ENCODE results near the gene AHDC1.
"Not testable (repeated sequence)": the region's sequence is repeated elsewhere in the genome, so short reads cannot be mapped to it uniquely, and the experiment has no call there.

AHDC1 gene

GRCh38 chr1:27562534-27563340, 41.2 kb downstream of the AHDC1 start:
- DNase-seq, result no peak

GRCh38 chr1:27562021-27562420, 41.9 kb downstream of the AHDC1 start:
- no peak for DNase-seq

DNA sequence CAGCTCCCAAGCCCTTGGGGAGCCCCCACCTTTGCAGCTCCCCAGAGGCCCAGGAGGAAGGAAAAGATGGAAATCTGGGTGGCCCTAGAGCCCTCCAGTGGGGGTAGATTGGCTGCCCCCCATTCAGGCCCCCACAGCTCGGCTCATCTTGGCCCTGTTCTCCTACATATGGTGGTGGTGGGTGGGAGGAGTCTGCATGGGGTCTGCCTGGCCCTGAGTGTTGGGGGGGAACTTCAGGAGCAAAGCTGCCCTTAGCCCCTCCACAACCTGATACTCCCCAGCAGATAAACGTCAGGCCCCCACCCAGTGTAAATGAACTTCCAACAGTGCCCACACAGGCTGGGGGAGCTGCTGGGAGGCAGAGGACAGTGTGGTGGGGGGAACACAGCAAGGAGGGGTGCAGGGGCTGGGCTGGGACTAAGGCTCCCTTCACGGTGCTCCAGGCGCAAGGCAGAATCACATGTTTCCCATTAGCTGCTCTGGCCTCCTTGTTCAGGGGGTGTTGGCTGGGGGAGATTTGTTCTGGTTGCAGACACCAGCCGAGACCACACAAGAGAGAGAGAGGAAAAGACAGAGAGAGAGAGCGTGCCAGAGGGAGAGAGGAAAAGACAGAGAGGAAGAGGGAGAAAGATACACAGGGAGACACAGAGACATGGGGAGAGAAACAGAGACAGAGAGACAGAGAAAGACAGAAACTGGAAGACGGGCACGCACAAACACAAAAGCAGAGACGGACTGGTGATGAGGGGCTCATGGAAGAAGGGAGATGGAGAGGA, 42.6 kb downstream of the AHDC1 start:
- DNase-seq, result no peak

DNA sequence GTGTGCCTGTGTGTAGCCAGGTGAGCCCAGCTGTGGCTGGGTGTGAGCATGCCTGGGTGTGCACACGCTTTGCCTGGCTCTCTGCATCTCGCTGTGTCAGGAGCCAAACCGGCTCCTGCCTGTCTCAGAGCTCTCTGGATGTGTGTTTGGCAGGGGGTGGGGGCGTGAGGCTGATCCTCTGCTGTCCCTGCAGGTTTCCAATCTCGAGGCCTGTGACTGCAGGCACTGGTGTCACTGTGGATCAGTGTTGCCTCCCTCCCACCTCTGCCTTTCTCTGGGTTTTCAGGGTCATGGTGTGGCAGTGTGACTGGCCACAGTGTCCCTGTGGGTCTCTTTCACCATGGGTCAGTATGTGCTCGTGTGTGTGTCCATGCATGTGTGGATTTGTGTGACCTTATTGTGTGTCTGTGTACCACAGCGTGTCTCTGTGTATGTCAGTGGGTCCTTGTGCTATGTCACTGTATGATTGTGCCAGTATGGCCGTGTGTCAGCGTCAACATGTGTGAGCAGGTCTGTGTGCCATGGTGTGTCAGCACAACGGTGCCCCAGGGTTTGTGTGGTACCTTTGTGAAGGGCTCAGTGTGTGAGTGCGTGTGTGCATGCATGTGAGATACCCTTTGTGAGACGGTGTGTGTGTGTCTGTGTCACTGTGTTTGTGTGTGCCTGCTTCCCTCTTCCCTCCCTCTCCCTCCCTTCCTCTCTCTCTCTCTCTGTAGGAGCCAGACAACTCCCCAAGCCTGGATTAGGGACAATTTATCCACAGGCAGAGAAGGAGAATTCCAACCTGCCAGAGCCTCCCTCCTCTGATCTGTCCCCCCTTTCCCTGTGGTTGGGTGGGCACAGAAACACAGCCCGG, 43.4 kb downstream of the AHDC1 start:
- no peak for DNase-seq

DNA sequence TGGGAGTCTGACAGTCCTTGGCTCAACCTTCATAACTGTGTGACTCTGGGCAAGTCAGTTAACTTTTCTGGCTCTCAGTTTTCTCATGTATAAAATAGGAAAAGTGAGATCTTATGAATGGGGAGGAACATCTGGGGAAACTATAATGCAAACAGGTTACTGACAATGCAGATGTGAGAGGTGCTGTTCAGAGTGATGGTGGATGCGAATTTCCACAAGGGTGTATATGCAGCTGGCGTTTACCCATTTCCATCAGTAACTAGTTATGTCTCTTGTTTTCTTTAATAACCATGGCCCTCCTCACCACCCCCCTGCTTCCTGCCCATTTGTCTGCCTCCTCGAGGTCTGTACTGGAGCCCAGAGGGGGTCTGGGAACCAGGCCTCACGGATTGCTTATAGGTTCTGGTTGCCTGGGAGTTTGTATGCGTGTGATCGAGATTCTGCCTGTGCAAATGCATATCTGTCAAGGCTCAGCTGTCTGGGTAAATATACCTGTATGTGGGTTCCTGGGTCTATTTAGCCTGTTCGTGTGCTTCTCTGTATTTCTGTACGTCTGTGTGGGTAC, 44.4 kb downstream of the AHDC1 start:
- DNase-seq, result no peak

DNA sequence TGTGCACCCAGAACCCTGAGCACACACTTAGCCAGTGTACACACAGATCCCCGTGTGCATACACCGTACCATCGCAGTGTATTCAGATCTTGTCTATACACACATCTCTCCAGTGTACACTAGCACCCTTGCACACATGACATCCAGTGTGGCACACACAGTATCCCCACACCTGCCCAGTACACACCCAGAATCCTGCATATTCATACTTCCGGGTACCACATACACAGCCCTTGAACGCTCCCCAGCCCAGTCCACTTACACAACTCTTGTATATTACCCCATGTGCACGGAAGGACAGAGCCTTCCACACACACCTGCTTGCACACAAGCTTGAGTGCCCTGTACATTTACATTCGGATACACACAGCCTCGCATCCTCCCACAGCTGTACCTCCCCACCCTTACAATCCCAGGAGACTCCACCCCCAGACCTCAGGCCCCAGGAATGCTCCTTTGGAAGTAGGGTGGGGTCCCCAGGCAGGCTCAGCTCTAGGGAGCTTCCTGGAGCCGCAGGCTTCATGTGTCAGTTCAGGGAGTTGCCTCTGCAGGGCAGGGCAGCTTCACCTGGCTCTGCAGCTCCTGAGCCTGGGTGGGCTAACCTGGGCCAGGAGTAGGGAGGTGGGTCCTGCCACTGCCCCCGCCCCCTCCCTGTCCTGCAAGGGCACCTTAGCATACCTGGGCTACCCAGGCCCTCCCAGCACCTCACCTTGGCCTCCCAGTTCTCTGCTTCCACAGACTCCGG, 46.2 kb downstream of the AHDC1 start:
- DNase-seq, result no peak

- peak in 1 of 2 experiments; percentile 48 for DNase-seq
These were observed 47.0 kb downstream of the AHDC1 start for GRCh38 chr1:27556781-27557595.

DNA sequence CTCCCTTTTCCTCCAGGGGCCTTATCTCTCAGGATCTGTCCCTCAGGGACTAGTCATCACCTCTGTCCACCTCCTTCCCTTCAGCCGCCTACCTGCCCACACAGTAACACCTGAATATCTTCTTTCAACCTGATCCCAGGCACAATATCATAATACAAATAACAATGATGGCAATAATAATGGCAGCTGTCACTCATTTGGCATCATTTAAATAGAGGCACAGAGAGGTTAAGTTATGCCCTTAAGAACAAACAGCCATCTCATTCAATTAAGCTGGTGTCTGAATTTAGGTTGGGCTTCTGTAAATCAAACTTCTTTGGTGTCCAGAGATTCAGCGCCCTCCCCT, 47.5 kb downstream of the AHDC1 start:
- DNase-seq, result no peak

- peak in 1 of 2 experiments; percentile 39 for DNase-seq
These were observed 48.1 kb downstream of the AHDC1 start for GRCh38 chr1:27555700-27556424.

DNA sequence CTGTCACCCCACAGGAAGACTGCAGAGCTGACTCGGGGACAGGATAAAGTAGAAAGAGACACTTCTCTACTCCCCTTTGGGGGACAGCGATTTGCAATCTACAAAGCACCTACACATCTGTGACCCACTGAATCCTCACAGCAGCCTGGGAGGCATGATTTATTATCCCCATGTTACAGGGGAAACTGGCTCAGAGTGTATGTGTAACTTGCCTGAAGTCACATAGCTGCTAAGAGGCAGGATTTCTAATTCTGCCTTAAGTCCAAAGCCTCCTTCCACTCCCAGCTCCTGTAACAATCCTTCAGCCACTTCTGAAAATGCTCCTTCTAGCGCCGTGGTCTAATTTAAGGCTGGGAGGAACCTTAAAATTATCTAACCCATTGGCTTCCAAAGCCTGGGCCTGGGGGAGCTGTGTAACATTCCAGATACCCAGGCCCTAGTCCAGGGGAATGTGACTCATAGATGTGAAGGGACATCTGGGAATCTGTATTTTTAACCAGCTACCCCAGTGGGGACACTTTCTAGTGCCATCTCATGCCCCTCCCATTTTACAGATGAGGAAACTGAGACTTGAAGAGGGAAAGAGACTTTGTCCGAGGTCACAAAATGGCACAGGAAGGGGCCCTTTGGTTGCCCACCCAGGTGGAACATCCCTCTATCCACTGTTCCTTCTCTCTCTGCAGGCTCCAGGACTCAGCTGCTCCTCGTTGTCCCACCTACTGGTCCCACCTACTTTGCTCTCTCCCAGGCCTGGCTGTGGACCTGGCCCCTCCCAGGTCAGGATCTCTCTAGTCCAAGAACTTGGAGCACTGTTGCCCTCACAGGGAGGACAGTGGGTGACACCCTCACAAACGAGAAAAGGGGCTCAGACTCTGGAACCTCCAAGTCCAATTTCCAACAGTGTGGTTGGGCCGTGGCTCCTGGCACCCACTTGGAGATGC, 48.9 kb downstream of the AHDC1 start:
- no peak for DNase-seq

DNA sequence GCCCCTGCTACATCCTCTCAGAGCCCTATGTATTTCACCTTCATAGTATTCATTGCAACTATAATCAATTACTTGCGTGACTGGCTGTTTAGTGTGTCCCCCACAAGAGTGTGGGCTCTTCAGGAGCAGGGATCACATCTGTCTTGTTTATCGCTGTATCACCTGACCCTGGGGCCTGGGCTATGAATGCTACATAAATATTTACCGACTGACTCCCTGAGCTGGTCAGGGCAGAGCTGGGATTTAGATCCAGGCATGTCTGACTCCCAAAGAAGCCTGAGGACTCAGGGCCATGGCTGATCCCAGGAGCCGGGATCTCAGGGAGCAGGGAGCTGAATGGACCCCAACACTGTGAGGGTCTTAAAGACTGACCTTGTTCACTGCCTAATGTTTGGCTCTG, 49.7 kb downstream of the AHDC1 start:
- DNase-seq, result no peak

DNA sequence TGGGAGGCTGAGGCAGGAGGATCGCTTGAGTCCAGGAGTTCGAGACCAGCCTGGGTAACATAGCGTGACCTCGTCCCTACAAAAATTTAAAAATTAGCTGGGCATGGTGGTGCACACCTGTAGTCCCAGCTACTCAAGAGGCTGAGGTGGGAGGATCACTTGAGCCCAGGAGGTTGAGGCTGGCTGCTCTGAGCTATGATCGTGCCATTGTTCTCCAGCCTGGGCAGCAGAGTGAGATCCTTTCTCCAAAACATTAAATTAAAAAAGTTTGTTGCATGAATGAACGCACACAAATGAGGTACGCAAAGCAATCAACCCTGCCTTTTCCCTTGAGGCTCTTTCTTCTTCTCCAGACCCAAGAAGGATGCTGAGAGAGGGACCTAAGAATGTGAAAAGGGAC, 50.1 kb downstream of the AHDC1 start:
- DNase-seq, result not testable (repeated sequence)

- no peak for DNase-seq
These were observed 51.0 kb downstream of the AHDC1 start for GRCh38 chr1:27552911-27553420.

- no peak for DNase-seq
These were observed 52.0 kb downstream of the AHDC1 start for GRCh38 chr1:27551953-27552312.

DNA sequence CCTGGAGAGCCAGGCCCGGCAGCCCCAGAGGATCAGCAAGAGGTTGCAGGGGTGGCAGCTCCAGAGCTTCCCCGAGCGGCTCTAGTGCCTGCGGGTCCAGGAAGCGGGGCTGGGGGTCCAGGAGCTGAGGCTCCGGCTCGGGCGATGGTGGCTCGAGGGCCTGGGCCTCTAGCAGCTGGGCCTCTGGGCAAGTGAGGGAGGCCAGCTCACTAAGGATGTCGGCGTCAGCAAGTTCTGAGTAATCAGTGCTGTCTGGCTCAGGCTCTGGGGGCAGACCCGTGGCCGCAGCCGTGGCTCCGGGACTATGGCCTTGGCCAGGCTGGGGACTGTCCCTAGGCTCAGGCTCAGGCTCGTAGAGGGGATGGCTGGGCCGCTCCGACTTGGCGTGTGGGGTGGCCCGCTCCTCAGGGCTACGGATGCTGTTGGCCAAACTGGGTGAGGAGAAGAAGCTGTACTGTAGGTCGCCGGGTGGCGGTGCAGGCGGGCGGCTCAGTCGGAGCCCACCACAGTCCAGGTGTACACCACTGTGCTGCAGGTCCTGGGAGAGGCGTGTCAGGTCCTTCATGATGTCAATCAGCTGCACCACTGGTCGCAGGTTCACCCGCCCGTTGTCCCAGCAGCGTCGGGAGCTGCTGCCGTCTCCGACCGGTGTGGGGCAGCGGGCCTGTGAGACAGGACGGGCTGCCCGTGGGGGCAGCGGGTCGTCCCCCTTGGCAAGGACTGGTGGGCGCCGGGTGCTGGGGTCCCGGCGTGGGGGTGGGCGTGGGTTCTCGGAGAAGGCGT, 52.6 kb downstream of the AHDC1 start:
- no peak for DNase-seq

DNA sequence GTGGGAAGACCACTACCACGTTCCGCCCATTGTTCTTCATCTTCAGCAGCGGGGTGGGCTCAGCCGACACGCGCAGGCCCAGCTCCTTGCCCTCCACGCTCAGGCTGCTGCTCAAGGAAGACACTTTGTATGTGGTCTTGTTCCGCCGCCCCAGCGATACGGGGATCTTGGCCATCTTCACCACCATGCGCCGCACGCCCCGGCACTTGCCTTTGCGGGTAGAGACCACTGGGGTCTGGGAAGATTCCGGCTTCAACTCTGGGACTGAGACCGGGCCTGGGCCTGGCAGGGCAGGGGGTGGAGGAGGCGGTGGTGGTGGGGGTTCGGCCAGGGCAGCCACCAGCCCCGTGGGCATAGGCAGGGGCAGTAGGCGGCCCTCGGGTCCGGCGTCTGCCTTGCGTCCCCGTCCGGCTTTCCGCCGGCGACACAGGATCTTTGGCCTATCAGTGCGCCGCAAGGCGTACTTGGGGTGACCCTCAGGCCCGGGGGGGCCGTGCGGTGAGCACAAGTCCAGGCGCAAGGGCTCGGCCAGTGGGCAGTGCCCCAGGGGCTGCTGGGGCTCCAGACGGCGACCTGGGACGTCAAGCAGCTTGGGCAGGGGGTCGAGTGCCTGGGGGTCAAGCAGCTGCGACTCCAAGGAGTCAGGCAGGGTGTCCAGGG, 53.3 kb downstream of the AHDC1 start:
- DNase-seq, result no peak

- no peak for DNase-seq
These were observed 54.0 kb downstream of the AHDC1 start for GRCh38 chr1:27549807-27550408.
